ENCODE results near the gene SUGP1.

SUGP1 gene

DNA sequence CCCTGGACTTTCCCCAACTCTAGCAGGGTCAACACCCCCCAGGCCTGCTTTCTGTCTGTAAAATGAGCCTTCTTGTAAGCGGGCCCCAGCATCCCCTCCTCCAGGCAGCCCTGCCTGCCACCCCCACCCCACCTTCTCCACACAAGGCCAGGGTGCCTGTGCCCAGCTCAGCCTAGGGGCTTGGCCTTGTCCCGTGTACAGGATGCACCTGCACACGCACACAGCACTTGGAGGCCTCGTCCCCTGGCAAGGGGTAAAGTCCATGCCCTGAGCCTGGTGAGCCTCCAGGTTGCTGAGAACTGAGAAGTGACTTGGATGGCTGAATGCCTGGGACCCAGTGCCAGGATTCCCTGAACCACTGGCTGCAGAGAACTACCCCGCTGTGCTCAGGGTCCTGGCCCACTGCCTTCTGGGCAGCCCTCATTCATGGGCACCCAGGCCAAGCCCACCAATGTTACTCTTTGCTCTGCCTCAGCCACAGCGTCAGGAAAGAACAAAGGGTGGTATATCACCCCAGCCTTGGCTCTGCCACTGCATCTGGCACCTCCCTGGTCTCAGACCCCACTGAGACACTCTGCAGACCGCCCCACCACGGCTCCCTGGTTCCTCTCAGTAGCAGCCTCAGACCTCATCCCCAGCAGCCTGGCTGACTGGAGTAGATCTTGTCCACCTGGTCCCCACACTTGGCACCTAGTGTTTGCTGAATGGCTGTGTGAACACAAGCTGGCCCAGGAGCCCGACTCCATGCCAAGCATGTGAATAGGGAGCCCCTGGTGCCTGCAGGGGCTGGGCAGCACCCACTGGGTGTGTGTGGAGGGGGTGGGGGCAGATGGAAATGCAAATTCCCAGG lies 45.4 kb downstream of the SUGP1 start:
- Histone ChIP-seq H3K4me1 (ENCODE audit: low read length) (no peaks in the 10 kb centered on the region), H3K27ac (ENCODE audit: low read length) (no peak overlapping the region), H3K4me2 (ENCODE audit: low read length) (no peak overlapping the region), H3K9me3 (ENCODE audit: insufficient read depth, low read length) (no peaks in the 10 kb centered on the region), H3K79me2 (ENCODE audit: low read length) (no peaks in the 10 kb centered on the region), H3K27me3 (ENCODE audit: low read depth, low read length) (no peaks in the 10 kb centered on the region), H3K4me3 (ENCODE audit: low read length) (no peak overlapping the region), H3K9ac (ENCODE audit: low read length) (no peak overlapping the region), H3K36me3 (replicated peaks; ENCODE audit: low read depth, low read length) (peaks cover 19% of the 10 kb centered on the region), H4K20me1 (ENCODE audit: insufficient read depth, low read length) (no peaks in the 10 kb centered on the region), H2AFZ (ENCODE audit: low read depth, low read length) (no peak overlapping the region)
- TF ChIP-seq EZH2phosphoT487 (IDR thresholded peaks at IDR 0.05; ENCODE audit: low read depth): no peak
- TF ChIP-seq, protein P1, sequence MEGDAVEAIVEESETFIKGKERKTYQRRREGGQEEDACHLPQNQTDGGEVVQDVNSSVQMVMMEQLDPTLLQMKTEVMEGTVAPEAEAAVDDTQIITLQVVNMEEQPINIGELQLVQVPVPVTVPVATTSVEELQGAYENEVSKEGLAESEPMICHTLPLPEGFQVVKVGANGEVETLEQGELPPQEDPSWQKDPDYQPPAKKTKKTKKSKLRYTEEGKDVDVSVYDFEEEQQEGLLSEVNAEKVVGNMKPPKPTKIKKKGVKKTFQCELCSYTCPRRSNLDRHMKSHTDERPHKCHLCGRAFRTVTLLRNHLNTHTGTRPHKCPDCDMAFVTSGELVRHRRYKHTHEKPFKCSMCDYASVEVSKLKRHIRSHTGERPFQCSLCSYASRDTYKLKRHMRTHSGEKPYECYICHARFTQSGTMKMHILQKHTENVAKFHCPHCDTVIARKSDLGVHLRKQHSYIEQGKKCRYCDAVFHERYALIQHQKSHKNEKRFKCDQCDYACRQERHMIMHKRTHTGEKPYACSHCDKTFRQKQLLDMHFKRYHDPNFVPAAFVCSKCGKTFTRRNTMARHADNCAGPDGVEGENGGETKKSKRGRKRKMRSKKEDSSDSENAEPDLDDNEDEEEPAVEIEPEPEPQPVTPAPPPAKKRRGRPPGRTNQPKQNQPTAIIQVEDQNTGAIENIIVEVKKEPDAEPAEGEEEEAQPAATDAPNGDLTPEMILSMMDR (IDR thresholded peaks at IDR 0.05; ENCODE audit: low read depth, low read length): no peak

DNA sequence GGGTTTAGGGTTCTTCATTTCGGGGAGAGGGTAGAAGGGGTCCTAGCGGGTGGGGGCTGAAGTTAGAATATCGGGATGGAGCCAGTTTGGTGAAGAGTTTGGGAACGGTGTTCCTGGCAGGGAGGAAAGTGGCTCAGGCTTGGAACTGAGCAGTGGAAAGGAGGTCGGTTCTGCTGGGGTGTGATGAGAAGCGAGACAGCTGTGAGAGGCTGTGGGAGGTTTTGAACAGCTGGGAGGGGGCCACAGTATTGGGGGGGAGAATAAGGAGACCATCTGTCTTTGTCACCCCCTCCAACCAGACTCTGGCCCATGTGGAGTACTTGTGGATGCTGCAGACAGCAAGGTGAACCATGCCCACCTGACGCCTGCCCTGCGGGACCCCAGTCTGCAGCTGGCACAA lies 46.2 kb downstream of the SUGP1 start:
- H3K4me2 ChIP-seq (ENCODE audit: low read length): no peak overlapping the region
- H2AFZ ChIP-seq (ENCODE audit: low read depth, low read length): no peak overlapping the region
- TF ChIP-seq, protein P1 (IDR thresholded peaks at IDR 0.05; ENCODE audit: low read depth, low read length): no peak
- TF ChIP-seq EZH2phosphoT487 (IDR thresholded peaks at IDR 0.05; ENCODE audit: low read depth): no peak
- no peak overlapping the region for H3K9ac ChIP-seq (ENCODE audit: low read length)
- no peaks in the 10 kb centered on the region for H3K27me3 ChIP-seq (ENCODE audit: low read depth, low read length)
- no peaks in the 10 kb centered on the region for H3K4me1 ChIP-seq (ENCODE audit: low read length)
- no peak overlapping the region for H3K27ac ChIP-seq (ENCODE audit: low read length)
- no peaks in the 10 kb centered on the region for H3K79me2 ChIP-seq (ENCODE audit: low read length)
- no peak overlapping the region for H3K4me3 ChIP-seq (ENCODE audit: low read length)
- H4K20me1 ChIP-seq (ENCODE audit: insufficient read depth, low read length): no peaks in the 10 kb centered on the region
- H3K36me3 ChIP-seq (replicated peaks; ENCODE audit: low read depth, low read length): peaks cover 15% of the 10 kb centered on the region
- no peaks in the 10 kb centered on the region for H3K9me3 ChIP-seq (ENCODE audit: insufficient read depth, low read length)

DNA sequence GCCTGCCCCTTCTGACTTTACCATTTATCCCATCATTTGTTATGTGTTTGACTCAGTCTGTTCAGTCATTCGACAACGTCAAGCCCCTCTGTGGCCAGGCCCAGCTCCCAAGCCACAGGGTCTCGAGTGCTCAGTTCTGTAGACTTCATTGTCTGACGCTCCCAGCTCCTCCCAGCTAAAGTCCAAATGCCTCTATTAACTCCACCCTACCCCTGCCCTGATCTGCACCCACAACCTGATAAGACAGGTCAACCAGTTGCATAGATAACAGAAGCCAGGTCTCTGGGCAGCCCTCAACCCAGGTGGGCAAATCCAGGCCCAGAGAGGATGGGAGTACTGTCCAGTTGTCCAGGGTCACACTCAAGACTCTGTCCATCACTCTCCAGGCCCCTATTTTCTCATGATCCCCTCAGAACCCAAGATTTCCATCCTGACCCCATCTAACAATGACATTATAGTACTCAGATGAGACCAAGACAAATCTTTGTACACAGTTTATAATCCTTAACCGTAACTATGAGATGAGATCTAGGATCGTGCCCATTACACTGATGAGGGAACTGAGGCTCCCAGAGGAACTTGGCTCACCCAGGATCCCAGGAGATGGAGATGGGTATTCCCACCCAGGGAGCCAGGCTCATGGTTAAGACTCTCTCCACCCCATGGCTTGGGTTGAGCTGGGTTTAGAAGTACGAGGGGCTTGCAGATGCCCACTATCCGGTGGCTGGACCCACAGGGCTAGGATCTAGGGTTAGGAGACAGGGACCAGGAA lies 48.3 kb downstream of the SUGP1 start:
- Histone ChIP-seq H3K4me1 (ENCODE audit: low read length) (no peaks in the 10 kb centered on the region), H3K79me2 (ENCODE audit: low read length) (no peaks in the 10 kb centered on the region), H3K4me3 (ENCODE audit: low read length) (no peak overlapping the region), H3K9ac (ENCODE audit: low read length) (no peak overlapping the region), H3K27ac (ENCODE audit: low read length) (no peak overlapping the region), H3K27me3 (ENCODE audit: low read depth, low read length) (no peaks in the 10 kb centered on the region), H2AFZ (ENCODE audit: low read depth, low read length) (no peak overlapping the region), H3K9me3 (ENCODE audit: insufficient read depth, low read length) (no peaks in the 10 kb centered on the region), H3K36me3 (replicated peaks; ENCODE audit: low read depth, low read length) (peaks cover 10% of the 10 kb centered on the region), H4K20me1 (ENCODE audit: insufficient read depth, low read length) (no peaks in the 10 kb centered on the region), H3K4me2 (ENCODE audit: low read length) (no peak overlapping the region)
- TF ChIP-seq, protein P1 (IDR thresholded peaks at IDR 0.05; ENCODE audit: low read depth, low read length): no peak
- TF ChIP-seq EZH2phosphoT487 (IDR thresholded peaks at IDR 0.05; ENCODE audit: low read depth): no peak

Measured in OCI-LY3 (cell line).